Activated T-helper 1 cell treated with anti-CD3 and anti-CD28 coated beads, Interleukin-2, amount 50 U/mL, for 16 hours (primary cell): ENCODE data around the gene PCSK7.

Source experiments
- DNase-seq, 2 donors: peaks; one replicate each; pipeline ENCODE4 v3.0.0-alpha.2; 2020; ENCODE audit warnings: low read depth in 1 of 2, low spot score in 1 of 2

The PCSK7 gene

GRCh38 chr11:117170210-117170609 lies 61.7 kb downstream of the PCSK7 start:
- DNase-seq, result no peak

- no peak for DNase-seq
Observed at GRCh38 chr11:117169736-117170135, 62.1 kb downstream of the PCSK7 start.

- no peak for DNase-seq
Observed at GRCh38 chr11:117166491-117166890, 65.4 kb downstream of the PCSK7 start.

GRCh38 chr11:117160826-117161225 lies 71.0 kb downstream of the PCSK7 start:
- DNase-seq, result no peak

- DNase-seq, result no peak
Observed at GRCh38 chr11:117159892-117160291, 72.0 kb downstream of the PCSK7 start.

GRCh38 chr11:117157507-117157906 lies 74.4 kb downstream of the PCSK7 start:
- DNase-seq, result no peak

GRCh38 chr11:117154468-117154867 lies 77.4 kb downstream of the PCSK7 start:
- DNase-seq, result no peak
